Neural progenitor cell (in vitro differentiated cells): ENCODE data around the gene FAM216A. TPM values are rescaled to one million over a fixed set of nuclear protein-coding genes. Genes with fewer than 3 reads are reported as not detected.

Experiments used
- DNase-seq: peaks from one replicate; pipeline ENCODE4 v3.0.0-alpha.2; 2016; ENCODE audit warnings: low spot score
- H2AFZ ChIP-seq: fragments of 200-600 bp; sonication (generic); replicated peaks from 2 replicates; pipeline ENCODE4 v1.6.1; 2016; ENCODE audit warnings: antibody characterized with exemption
- H3F3A ChIP-seq: fragments of 200-600 bp; sonication (generic); 2 replicates; pipeline ENCODE4 v1.6.1; 2016; ENCODE audit warnings: antibody characterized with exemption, low read depth
- H3K27ac ChIP-seq: fragments of 200-600 bp; sonication (generic); 2 replicates; pipeline ENCODE4 v1.5.1; 2016; ENCODE audit warnings: mild to moderate bottlenecking
- H3K27me3 ChIP-seq: fragments of 200-600 bp; sonication (generic); 2 replicates; pipeline ENCODE4 v1.6.1; 2016; ENCODE audit warnings: mild to moderate bottlenecking, moderate library complexity
- H3K36me3 ChIP-seq: fragments of 200-600 bp; sonication (generic); 2 replicates; pipeline ENCODE4 v1.5.1; 2016
- H3K4me1 ChIP-seq: fragments of 200-600 bp; sonication (generic); 2 replicates; pipeline ENCODE4 v1.6.1; 2016; ENCODE audit warnings: mixed run types
- H3K4me2 ChIP-seq: fragments of 200-600 bp; sonication (generic); 2 replicates; pipeline ENCODE4 v1.6.1; 2016
- H3K4me3 ChIP-seq: fragments of 200-600 bp; sonication (generic); 2 replicates; pipeline ENCODE4 v1.5.1; 2016
- H3K79me2 ChIP-seq: fragments of 200-600 bp; sonication (generic); 2 replicates; pipeline ENCODE4 v1.6.1; 2016; ENCODE audit warnings: low read depth
- H3K9ac ChIP-seq: fragments of 200-600 bp; sonication (generic); 2 replicates; pipeline ENCODE4 v1.6.1; 2016
- H3K9me3 ChIP-seq: fragments of 200-600 bp; sonication (generic); 2 replicates; pipeline ENCODE4 v1.5.1; 2016; ENCODE audit warnings: low read depth
- H4K20me1 ChIP-seq: fragments of 200-600 bp; sonication (generic); 2 replicates; pipeline ENCODE4 v1.6.1; 2016; ENCODE audit warnings: low read depth
- H3K27ac Mint-ChIP-seq: 3 replicates; pipeline ENCODE4 v1.8.0; 2021; ENCODE audit warnings: mixed read lengths
- H3K27me3 Mint-ChIP-seq: 2 replicates; pipeline ENCODE4 v1.8.0; 2022; ENCODE audit warnings: low read depth, mild to moderate bottlenecking, inconsistent platforms, moderate library complexity, mixed read lengths; ENCODE audit not compliant: insufficient read depth
- H3K36me3 Mint-ChIP-seq: 3 replicates; pipeline ENCODE4 v1.8.0; 2021; ENCODE audit warnings: mixed read lengths
- H3K4me1 Mint-ChIP-seq: 3 replicates; pipeline ENCODE4 v1.8.0; 2021; ENCODE audit warnings: mixed read lengths
- H3K4me3 Mint-ChIP-seq: 3 replicates; pipeline ENCODE4 v1.8.0; 2021; ENCODE audit warnings: mild to moderate bottlenecking, moderate library complexity, mixed read lengths
- H3K9me3 Mint-ChIP-seq: 3 replicates; pipeline ENCODE4 v1.8.0; 2020; ENCODE audit warnings: mixed read lengths
- EZH2 ChIP-seq: fragments of 200-600 bp; sonication (generic); IDR thresholded peaks from 2 replicates; pipeline ENCODE4 v1.6.1; 2017; ENCODE audit warnings: antibody characterized with exemption, mild to moderate bottlenecking, moderate library complexity
- EZH2phosphoT487 ChIP-seq: fragments of 200-600 bp; sonication (generic); IDR thresholded peaks from 2 replicates; pipeline ENCODE4 v1.6.1; 2017; ENCODE audit warnings: antibody characterized with exemption
- total RNA-seq: library from RNA; depleted of rRNA; stranded (reverse); fragments of >200 nt; gene quantifications from 2 replicates; pipeline ENCODE4 v1.2.3, GENCODE V29; 2015; ENCODE audit warnings: low replicate concordance
- TF ChIP-seq, protein P1 (sequence below): fragments of 200-600 bp; sonication (generic); IDR thresholded peaks from 2 replicates; pipeline ENCODE4 v1.5.1; 2017; ENCODE audit warnings: antibody characterized with exemption, mild to moderate bottlenecking

Gene FAM216A
- total RNA-seq, 1 donor from 2014 or later = 87.5 TPM

DNA sequence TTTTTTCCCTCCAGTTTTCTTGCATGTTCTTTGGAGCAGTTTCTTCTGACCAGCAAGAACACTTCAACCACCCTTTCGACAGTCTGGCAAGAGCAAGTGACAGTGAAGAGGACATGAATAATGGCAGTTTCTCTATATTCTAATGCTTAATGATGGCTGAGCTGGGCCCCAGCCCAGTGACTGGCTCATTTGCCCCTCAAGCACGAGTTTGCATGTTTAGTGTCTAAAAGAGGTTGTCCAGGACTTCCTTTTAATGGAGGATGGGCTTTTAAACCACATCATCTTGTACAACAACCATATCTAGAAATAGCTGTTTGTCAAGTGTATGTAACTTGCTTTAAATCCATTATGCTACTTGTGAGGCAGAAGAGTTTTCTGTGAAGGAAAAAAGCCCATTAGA, 61.9 kb downstream of the FAM216A start:
- peaks cover 6% of the 10 kb centered on the region for H3K4me1 Mint-ChIP-seq
- H3K27ac ChIP-seq = no peak overlapping the region
- no peak overlapping the region for H2AFZ ChIP-seq
- no peak overlapping the region for H3K9ac ChIP-seq
- H3K9me3 ChIP-seq = no peaks in the 10 kb centered on the region
- no peaks in the 10 kb centered on the region for H3K9me3 Mint-ChIP-seq
- no peaks in the 10 kb centered on the region for H3K79me2 ChIP-seq
- TF ChIP-seq EZH2 (no peak), EZH2phosphoT487 (no peak)
- TF ChIP-seq, protein P1, sequence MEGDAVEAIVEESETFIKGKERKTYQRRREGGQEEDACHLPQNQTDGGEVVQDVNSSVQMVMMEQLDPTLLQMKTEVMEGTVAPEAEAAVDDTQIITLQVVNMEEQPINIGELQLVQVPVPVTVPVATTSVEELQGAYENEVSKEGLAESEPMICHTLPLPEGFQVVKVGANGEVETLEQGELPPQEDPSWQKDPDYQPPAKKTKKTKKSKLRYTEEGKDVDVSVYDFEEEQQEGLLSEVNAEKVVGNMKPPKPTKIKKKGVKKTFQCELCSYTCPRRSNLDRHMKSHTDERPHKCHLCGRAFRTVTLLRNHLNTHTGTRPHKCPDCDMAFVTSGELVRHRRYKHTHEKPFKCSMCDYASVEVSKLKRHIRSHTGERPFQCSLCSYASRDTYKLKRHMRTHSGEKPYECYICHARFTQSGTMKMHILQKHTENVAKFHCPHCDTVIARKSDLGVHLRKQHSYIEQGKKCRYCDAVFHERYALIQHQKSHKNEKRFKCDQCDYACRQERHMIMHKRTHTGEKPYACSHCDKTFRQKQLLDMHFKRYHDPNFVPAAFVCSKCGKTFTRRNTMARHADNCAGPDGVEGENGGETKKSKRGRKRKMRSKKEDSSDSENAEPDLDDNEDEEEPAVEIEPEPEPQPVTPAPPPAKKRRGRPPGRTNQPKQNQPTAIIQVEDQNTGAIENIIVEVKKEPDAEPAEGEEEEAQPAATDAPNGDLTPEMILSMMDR = no peak
- H3K36me3 Mint-ChIP-seq = peaks cover 6% of the 10 kb centered on the region
- no peaks in the 10 kb centered on the region for H4K20me1 ChIP-seq
- H3K4me2 ChIP-seq = no peak overlapping the region
- no peak overlapping the region for H3K27ac Mint-ChIP-seq
- H3K4me3 ChIP-seq = no peak overlapping the region
- H3K27me3 Mint-ChIP-seq = peaks cover 2% of the 10 kb centered on the region
- no peak overlapping the region for H3K4me3 Mint-ChIP-seq
- DNase-seq = no peak
- no peaks in the 10 kb centered on the region for H3F3A ChIP-seq
- no peaks in the 10 kb centered on the region for H3K27me3 ChIP-seq
- H3K36me3 ChIP-seq = no peaks in the 10 kb centered on the region
- H3K4me1 ChIP-seq = no peaks in the 10 kb centered on the region

DNA sequence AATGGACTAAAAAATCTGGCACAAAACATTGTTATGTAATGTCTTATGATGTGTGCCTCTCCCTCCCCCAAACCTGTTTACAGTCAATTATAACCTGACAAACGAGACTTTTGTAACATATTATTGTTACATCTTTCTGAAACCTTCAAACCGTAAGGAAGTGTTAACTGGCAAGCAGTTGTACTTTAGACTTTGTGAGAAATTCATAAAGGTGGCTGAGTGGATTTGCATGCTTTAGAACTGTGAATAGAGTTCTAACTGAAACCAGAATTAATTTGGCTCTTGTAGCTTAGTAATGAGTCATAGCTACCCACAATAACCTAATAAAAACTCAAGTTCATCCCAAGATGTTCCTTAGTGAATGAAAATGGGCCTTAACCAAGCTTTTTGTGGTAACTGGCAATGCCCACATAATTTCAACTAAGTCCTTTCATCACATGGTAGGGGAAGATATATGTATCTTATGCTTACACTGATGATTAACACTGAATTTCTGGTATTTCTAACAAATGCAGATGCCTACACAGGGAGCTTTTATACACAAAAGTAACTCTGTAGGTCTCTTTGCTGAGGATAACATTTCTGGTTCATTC, 63.2 kb downstream of the FAM216A start:
- H3K4me3 Mint-ChIP-seq = no peak overlapping the region
- Histone ChIP-seq H3K9ac (no peak overlapping the region), H3K27me3 (no peaks in the 10 kb centered on the region), H3K4me1 (no peaks in the 10 kb centered on the region), H4K20me1 (peaks cover 4% of the 10 kb centered on the region), H3K4me3 (no peak overlapping the region), H3K9me3 (no peaks in the 10 kb centered on the region), H3F3A (no peaks in the 10 kb centered on the region), H3K79me2 (no peaks in the 10 kb centered on the region), H3K36me3 (no peaks in the 10 kb centered on the region), H3K4me2 (no peak overlapping the region), H3K27ac (no peak overlapping the region), H2AFZ (no peak overlapping the region)
- peaks cover 2% of the 10 kb centered on the region for H3K27me3 Mint-ChIP-seq
- no peak for DNase-seq
- no peaks in the 10 kb centered on the region for H3K9me3 Mint-ChIP-seq
- TF ChIP-seq, protein P1 = no peak
- TF ChIP-seq EZH2phosphoT487 = no peak
- TF ChIP-seq EZH2 = no peak
- no peak overlapping the region for H3K27ac Mint-ChIP-seq
- H3K4me1 Mint-ChIP-seq = peaks cover 6% of the 10 kb centered on the region
- peaks cover 6% of the 10 kb centered on the region for H3K36me3 Mint-ChIP-seq

DNA sequence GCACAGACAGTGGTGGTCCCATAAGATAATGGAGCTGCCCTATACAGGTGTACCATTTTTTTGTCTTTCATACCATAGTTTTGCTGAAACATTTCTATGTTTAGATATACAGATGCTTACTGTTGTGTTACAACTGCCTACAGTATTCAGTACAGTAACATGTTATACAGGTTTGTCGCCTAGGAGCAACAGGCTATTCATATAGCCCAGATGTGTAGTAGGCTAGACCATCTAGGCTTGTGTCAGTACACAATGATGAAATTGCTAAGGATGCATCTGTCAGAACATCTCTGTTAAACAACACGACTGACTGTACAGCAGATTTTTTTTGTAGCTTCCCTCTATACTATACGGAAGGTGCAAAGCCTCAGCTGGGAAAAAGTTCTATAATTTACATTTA, 64.0 kb downstream of the FAM216A start:
- H3K4me2 ChIP-seq = no peak overlapping the region
- H4K20me1 ChIP-seq = peaks cover 4% of the 10 kb centered on the region
- peaks cover 6% of the 10 kb centered on the region for H3K4me1 Mint-ChIP-seq
- H3K36me3 Mint-ChIP-seq = peaks cover 8% of the 10 kb centered on the region
- TF ChIP-seq EZH2phosphoT487 (no peak), EZH2 (no peak)
- TF ChIP-seq, protein P1 = no peak
- H3F3A ChIP-seq = no peaks in the 10 kb centered on the region
- no peaks in the 10 kb centered on the region for H3K36me3 ChIP-seq
- H2AFZ ChIP-seq = no peak overlapping the region
- peaks cover 2% of the 10 kb centered on the region for H3K27me3 Mint-ChIP-seq
- H3K9me3 ChIP-seq = no peaks in the 10 kb centered on the region
- no peak overlapping the region for H3K4me3 ChIP-seq
- H3K27ac Mint-ChIP-seq = no peak overlapping the region
- H3K4me1 ChIP-seq = no peaks in the 10 kb centered on the region
- no peak overlapping the region for H3K9ac ChIP-seq
- no peak overlapping the region for H3K27ac ChIP-seq
- H3K9me3 Mint-ChIP-seq = no peaks in the 10 kb centered on the region
- H3K4me3 Mint-ChIP-seq = no peak overlapping the region
- H3K27me3 ChIP-seq = no peaks in the 10 kb centered on the region
- H3K79me2 ChIP-seq = no peaks in the 10 kb centered on the region
- DNase-seq = no peak
